Stomach smooth muscle (tissue), 2 donors: ENCODE results near the gene MARCHF4.

ENCODE experiments used
- H3K27ac ChIP-seq: one replicate; pipeline ENCODE4 v1.7.0; 2013; ENCODE audit warnings: mild to moderate bottlenecking, low read length, inconsistent platforms
- H3K27me3 ChIP-seq, 2 donors: one replicate each; pipeline ENCODE4 v1.7.0; 2013; ENCODE audit warnings: low read length in 2 of 2; ENCODE audit not compliant: insufficient read depth in 2 of 2, control insufficient read depth in 1 of 2
- H3K36me3 ChIP-seq, 2 donors: one replicate each; pipeline ENCODE4 v1.7.0; 2013; ENCODE audit warnings: low read length in 2 of 2; ENCODE audit not compliant: control insufficient read depth in 2 of 2, insufficient read depth in 2 of 2
- H3K4me1 ChIP-seq: one replicate; pipeline ENCODE4 v1.7.0; 2013; ENCODE audit warnings: low read length; ENCODE audit not compliant: control insufficient read depth, insufficient read depth
- H3K4me3 ChIP-seq, 2 donors: one replicate each; pipeline ENCODE4 v1.7.0; 2013; ENCODE audit warnings: low read length in 2 of 2
- H3K9ac ChIP-seq, 2 donors: one replicate each; pipeline ENCODE4 v1.7.0; 2013; ENCODE audit warnings: low read length in 2 of 2, mild to moderate bottlenecking in 1 of 2
- H3K9me3 ChIP-seq, 2 donors: one replicate each; pipeline ENCODE4 v1.7.0; 2013; ENCODE audit warnings: low read length in 2 of 2; ENCODE audit not compliant: control insufficient read depth in 2 of 2
- donor health status: healthy.
- donor health status: Pancreatic carcinoma.

The MARCHF4 gene

GRCh38 chr2:216408426-216409290 is 36.4 kb upstream of the MARCHF4 start:
- Histone ChIP-seq H3K9ac (no peak overlapping the region), H3K4me1 (no peaks in the 10 kb centered on the region), H3K9me3 (no peaks in the 10 kb centered on the region), H3K27me3 (peaks cover 0 to 5% of the 10 kb centered on the region in 2 donors), H3K27ac (no peak overlapping the region), H3K36me3 (no peaks in the 10 kb centered on the region), H3K4me3 (no peak overlapping the region)

GRCh38 chr2:216406826-216407225 is 34.5 kb upstream of the MARCHF4 start:
- no peak overlapping the region for H3K4me3 ChIP-seq
- H3K9ac ChIP-seq, result no peak overlapping the region

GRCh38 chr2:216405588-216405987 is 33.3 kb upstream of the MARCHF4 start:
- Histone ChIP-seq H3K36me3 (no peaks in the 10 kb centered on the region), H3K4me1 (no peaks in the 10 kb centered on the region), H3K27me3 (peaks cover 0 to 5% of the 10 kb centered on the region in 2 donors), H3K9ac (no peak overlapping the region), H3K27ac (no peak overlapping the region), H3K4me3 (no peak overlapping the region), H3K9me3 (no peaks in the 10 kb centered on the region)

More at GRCh38 chr2:216406826-216407225, 34.5 kb upstream of the MARCHF4 start:
- Histone ChIP-seq H3K27me3 (peaks cover 0 to 5% of the 10 kb centered on the region in 2 donors), H3K9me3 (no peaks in the 10 kb centered on the region), H3K4me1 (no peaks in the 10 kb centered on the region), H3K36me3 (no peaks in the 10 kb centered on the region), H3K27ac (no peak overlapping the region)

- Histone ChIP-seq H3K36me3 (no peaks in the 10 kb centered on the region), H3K9ac (no peak overlapping the region), H3K27ac (no peak overlapping the region), H3K4me3 (no peak overlapping the region), H3K4me1 (no peaks in the 10 kb centered on the region), H3K9me3 (no peaks in the 10 kb centered on the region), H3K27me3 (peaks cover 0 to 5% of the 10 kb centered on the region in 2 donors)
Observed at GRCh38 chr2:216404010-216404618, 31.8 kb upstream of the MARCHF4 start.

GRCh38 chr2:216402751-216403150 is 30.5 kb upstream of the MARCHF4 start:
- Histone ChIP-seq H3K9ac (no peak overlapping the region), H3K4me1 (no peaks in the 10 kb centered on the region), H3K4me3 (no peak overlapping the region), H3K27ac (no peak overlapping the region), H3K9me3 (no peaks in the 10 kb centered on the region), H3K27me3 (peaks cover 0 to 2% of the 10 kb centered on the region in 2 donors), H3K36me3 (no peaks in the 10 kb centered on the region)

- Histone ChIP-seq H3K9ac (no peak overlapping the region), H3K4me3 (no peak overlapping the region), H3K9me3 (no peaks in the 10 kb centered on the region), H3K27ac (no peak overlapping the region), H3K36me3 (no peaks in the 10 kb centered on the region), H3K4me1 (no peaks in the 10 kb centered on the region), H3K27me3 (no peaks in the 10 kb centered on the region)
Observed at GRCh38 chr2:216399621-216400020, 27.3 kb upstream of the MARCHF4 start.

GRCh38 chr2:216394881-216395280 is 22.6 kb upstream of the MARCHF4 start:
- H3K4me3 ChIP-seq, result no peak overlapping the region
- H3K27me3 ChIP-seq, result peaks cover 0 to 2% of the 10 kb centered on the region in 2 donors
- no peak overlapping the region for H3K9ac ChIP-seq
- H3K4me1 ChIP-seq, result no peaks in the 10 kb centered on the region
- H3K36me3 ChIP-seq, result no peaks in the 10 kb centered on the region
- no peaks in the 10 kb centered on the region for H3K9me3 ChIP-seq
- no peak overlapping the region for H3K27ac ChIP-seq

GRCh38 chr2:216392945-216393840 is 20.9 kb upstream of the MARCHF4 start:
- peaks cover 0 to 2% of the 10 kb centered on the region in 2 donors for H3K27me3 ChIP-seq
- no peak overlapping the region for H3K4me3 ChIP-seq
- H3K9me3 ChIP-seq, result no peaks in the 10 kb centered on the region
- H3K4me1 ChIP-seq, result no peaks in the 10 kb centered on the region
- H3K9ac ChIP-seq, result no peak overlapping the region
- no peak overlapping the region for H3K27ac ChIP-seq
- no peaks in the 10 kb centered on the region for H3K36me3 ChIP-seq

- Histone ChIP-seq H3K4me1 (no peaks in the 10 kb centered on the region), H3K36me3 (no peaks in the 10 kb centered on the region), H3K27me3 (peaks cover 0 to 2% of the 10 kb centered on the region in 2 donors), H3K9me3 (peaks cover 0 to 3% of the 10 kb centered on the region in 2 donors), H3K4me3 (no peak overlapping the region), H3K9ac (no peak overlapping the region), H3K27ac (no peak overlapping the region)
Observed at GRCh38 chr2:216392018-216392562, 19.8 kb upstream of the MARCHF4 start.

GRCh38 chr2:216391401-216391800 is 19.1 kb upstream of the MARCHF4 start:
- Histone ChIP-seq H3K36me3 (no peaks in the 10 kb centered on the region), H3K4me1 (no peaks in the 10 kb centered on the region), H3K27me3 (peaks cover 0 to 2% of the 10 kb centered on the region in 2 donors), H3K9ac (no peak overlapping the region), H3K9me3 (peaks cover 0 to 3% of the 10 kb centered on the region in 2 donors), H3K27ac (no peak overlapping the region), H3K4me3 (no peak overlapping the region)
